ENCODE measurements around the gene TLN1.

Gene TLN1

GRCh38 chr9:35732185-35732799 is at the start of gene TLN1, which contains the start of gene CREB3:
TLN1 (minus strand) TSS chr9:35732195; CDS start chr9:35725694, 6,501 bp downstream.
CREB3 (plus strand) TSS chr9:35732666; CDS start chr9:35732773, 107 bp downstream.
- H3K4me2 ChIP-seq (ENCODE audit: low read depth, low read length), result peak within 1 kb of the TSS; percentile 94
- TF ChIP-seq EZH2 (optimal IDR thresholded peaks at IDR 0.05; ENCODE audit: low read depth, low read length) (no peak), CTCF (IDR thresholded peaks at IDR 0.05; ENCODE audit: low read length) (peak; percentile 20; the same call in 1 of the 2 replicates)
- H3K4me3 ChIP-seq (ENCODE audit: low read length), result peak within 1 kb of the TSS; percentile 90
- 0 out of 2 replicates have a peak, but pooled peaks cover 3% of the 10 kb centered on the region for H3K36me3 ChIP-seq (replicated peaks; ENCODE audit: insufficient read depth, low read length)
- no peaks in the 10 kb centered on the region for H3K9me3 ChIP-seq (replicated peaks; ENCODE audit: insufficient read depth, low read length)
- peaks cover 31% of the 10 kb centered on the region for H3K4me1 ChIP-seq (ENCODE audit: low read length)
- H3K27me3 ChIP-seq (replicated peaks; ENCODE audit: insufficient read depth, low read length), result no peaks in the 10 kb centered on the region
- peak within 1 kb of the TSS; percentile 78 for H3K9ac ChIP-seq (ENCODE audit: low read length)
- DNase-seq, result peak; percentile 98
- peaks cover 68% of the 10 kb centered on the region for H3K79me2 ChIP-seq (ENCODE audit: low read length)
- no peaks in the 10 kb centered on the region for H3K9me2 ChIP-seq (replicated peaks; ENCODE audit: insufficient read depth, low read length)
- H2AFZ ChIP-seq (ENCODE audit: low read length), result peak within 1 kb of the TSS; percentile 86
- H3K27ac ChIP-seq (ENCODE audit: low read length), result peak within 1 kb of the TSS; percentile 75; the same call in 1 of the 2 replicates
- H4K20me1 ChIP-seq (ENCODE audit: insufficient read depth, low read length), result no peaks in the 10 kb centered on the region
- peaks cover 31% of the 10 kb centered on the region; the same call in 1 of the 2 replicates for H3F3A ChIP-seq (ENCODE audit: insufficient read depth, low read length)

- Histone ChIP-seq H3K9ac (ENCODE audit: low read length) (no peak overlapping the region), H3K79me2 (ENCODE audit: low read length) (no peaks in the 10 kb centered on the region), H3K4me3 (ENCODE audit: low read length) (no peak overlapping the region), H3K36me3 (replicated peaks; ENCODE audit: insufficient read depth, low read length) (no peaks in the 10 kb centered on the region), H3K4me2 (ENCODE audit: low read depth, low read length) (no peak overlapping the region), H4K20me1 (ENCODE audit: insufficient read depth, low read length) (no peaks in the 10 kb centered on the region), H3F3A (ENCODE audit: insufficient read depth, low read length) (no peaks in the 10 kb centered on the region), H3K27me3 (replicated peaks; ENCODE audit: insufficient read depth, low read length) (no peaks in the 10 kb centered on the region), H3K9me3 (replicated peaks; ENCODE audit: insufficient read depth, low read length) (no peaks in the 10 kb centered on the region), H3K27ac (ENCODE audit: low read length) (no peak overlapping the region), H3K4me1 (ENCODE audit: low read length) (peaks cover 3% of the 10 kb centered on the region; the same call in 1 of the 2 replicates), H3K9me2 (replicated peaks; ENCODE audit: insufficient read depth, low read length) (no peaks in the 10 kb centered on the region), H2AFZ (ENCODE audit: low read length) (no peak overlapping the region)
- no peak for TF ChIP-seq CTCF (IDR thresholded peaks at IDR 0.05; ENCODE audit: low read length)
- TF ChIP-seq EZH2phosphoT487 (IDR thresholded peaks at IDR 0.05; ENCODE audit: low read length), result no peak
- no peak for TF ChIP-seq EZH2 (optimal IDR thresholded peaks at IDR 0.05; ENCODE audit: low read depth, low read length)
- no peak for DNase-seq
Observed at GRCh38 chr9:35781066-35781465, 49.1 kb upstream of the TLN1 start.

- H3K4me3 ChIP-seq (ENCODE audit: low read length), result no peak overlapping the region
- H3K4me2 ChIP-seq (ENCODE audit: low read depth, low read length), result no peak overlapping the region
- H3K27me3 ChIP-seq (replicated peaks; ENCODE audit: insufficient read depth, low read length), result no peaks in the 10 kb centered on the region
- TF ChIP-seq CTCF (IDR thresholded peaks at IDR 0.05; ENCODE audit: low read length) (no peak), EZH2phosphoT487 (IDR thresholded peaks at IDR 0.05; ENCODE audit: low read length) (no peak), EZH2 (optimal IDR thresholded peaks at IDR 0.05; ENCODE audit: low read depth, low read length) (no peak)
- no peak for DNase-seq
- no peaks in the 10 kb centered on the region for H3K9me3 ChIP-seq (replicated peaks; ENCODE audit: insufficient read depth, low read length)
- no peaks in the 10 kb centered on the region for H4K20me1 ChIP-seq (ENCODE audit: insufficient read depth, low read length)
- H3F3A ChIP-seq (ENCODE audit: insufficient read depth, low read length), result no peaks in the 10 kb centered on the region
- no peaks in the 10 kb centered on the region for H3K9me2 ChIP-seq (replicated peaks; ENCODE audit: insufficient read depth, low read length)
- H3K36me3 ChIP-seq (replicated peaks; ENCODE audit: insufficient read depth, low read length), result no peaks in the 10 kb centered on the region
- no peak overlapping the region for H3K27ac ChIP-seq (ENCODE audit: low read length)
- H3K9ac ChIP-seq (ENCODE audit: low read length), result no peak overlapping the region
- no peaks in the 10 kb centered on the region for H3K79me2 ChIP-seq (ENCODE audit: low read length)
- H2AFZ ChIP-seq (ENCODE audit: low read length), result no peak overlapping the region
- H3K4me1 ChIP-seq (ENCODE audit: low read length), result no peaks in the 10 kb centered on the region
Observed at GRCh38 chr9:35778496-35778895, 46.5 kb upstream of the TLN1 start.

All from MM.1S (cell line).